Inflammatory macrophage treated with lipopolysaccharide for 1 hour (primary cell): Measurements from ENCODE around the gene MRS2.
A peak's percentile ranks its signal among the peaks of the same experiment; 100 is the strongest.
"Not testable (repeated sequence)": the region's sequence is repeated elsewhere in the genome, so short reads cannot be mapped to it uniquely, and the experiment has no call there.

Source experiments
- DNase-seq, 2 donors: peaks; one replicate each; pipeline ENCODE4 v3.0.0-alpha.2; 2020 to 2022

MRS2 gene

DNA sequence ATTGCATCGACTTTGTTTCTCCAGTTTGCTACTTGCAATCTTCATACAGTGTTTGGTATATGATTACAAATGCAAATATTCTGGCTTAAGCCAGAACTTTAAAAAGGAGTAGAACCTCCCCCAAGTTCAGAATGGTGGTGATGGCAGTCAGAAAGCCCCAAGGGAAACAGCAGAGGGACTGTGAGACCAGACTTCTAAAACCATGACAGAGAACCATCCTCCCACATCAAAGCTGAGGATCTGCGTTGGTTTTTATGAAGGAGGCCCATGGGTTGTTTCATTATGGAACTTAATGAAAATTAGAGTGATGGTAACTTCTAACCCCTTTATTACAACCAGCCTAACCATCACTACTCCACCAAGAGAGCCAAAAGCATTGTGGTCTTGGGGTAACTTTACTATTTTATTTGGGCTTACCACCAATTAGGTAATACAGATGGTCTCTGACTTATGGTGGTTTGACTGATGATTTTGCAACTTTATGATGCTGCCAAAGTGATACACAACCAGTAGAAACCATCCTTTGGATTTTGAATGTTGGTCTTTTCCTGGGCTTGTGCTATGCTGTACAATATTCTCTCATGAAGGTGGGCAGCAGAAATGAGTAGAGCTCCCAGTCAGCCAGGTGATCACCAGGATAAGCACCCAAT lies 10.9 kb upstream of the MRS2 start:
- DNase-seq, result no peak

- peak; percentile 20 to 52 for DNase-seq
Measured at GRCh38 chr6:24394061-24394779, 8.5 kb upstream of the MRS2 start.

DNA sequence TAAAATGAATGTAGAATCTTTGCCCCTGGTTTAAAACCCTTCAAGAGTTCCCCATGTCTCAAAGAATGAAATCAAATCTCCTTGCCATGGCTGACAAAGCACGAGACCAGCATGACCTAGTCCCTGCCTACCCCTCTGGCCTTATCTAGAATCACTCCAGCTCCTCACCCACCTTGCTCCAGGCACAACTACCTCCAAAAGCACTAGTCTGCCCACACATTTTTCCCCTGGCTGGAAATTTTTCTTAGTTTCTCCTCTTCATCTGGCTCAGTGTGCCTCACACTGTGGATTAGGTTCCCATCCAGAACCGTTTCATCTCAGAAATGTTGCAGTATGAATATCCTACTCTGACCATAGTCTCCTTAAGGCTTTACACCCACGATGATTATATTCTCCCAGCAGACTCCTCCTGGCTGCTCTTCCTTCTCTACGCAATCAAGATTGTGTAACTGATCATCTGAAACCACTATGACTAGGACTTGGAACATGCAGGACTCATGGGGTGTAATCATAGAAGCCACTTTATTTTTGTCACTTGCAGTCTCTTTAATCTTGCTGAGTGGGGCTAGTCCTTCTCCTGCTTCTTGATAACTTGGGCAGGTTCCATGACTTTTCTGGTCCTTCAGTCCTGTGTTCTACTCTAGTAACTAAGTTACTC lies 7.8 kb upstream of the MRS2 start:
- DNase-seq, result peak; percentile 87 to 95

DNA sequence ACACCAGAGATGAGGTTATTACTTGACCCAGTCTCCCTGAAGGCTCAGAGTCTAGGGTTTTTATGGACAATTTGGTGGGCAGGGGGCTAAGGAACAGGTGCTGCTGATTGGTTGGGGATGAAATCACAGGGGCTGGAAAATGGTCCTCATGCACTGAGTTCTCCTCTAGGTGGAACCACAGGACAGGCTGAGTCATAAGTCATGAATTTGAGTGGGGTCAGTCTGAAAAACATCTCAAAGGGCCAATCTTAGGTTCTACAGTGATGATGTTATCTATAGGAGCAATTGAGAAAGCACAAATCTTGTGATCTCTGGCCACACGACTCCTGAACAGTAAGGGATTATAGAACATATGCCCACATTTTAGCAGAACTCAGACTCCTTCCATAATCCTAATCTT lies 5.9 kb upstream of the MRS2 start:
- peak in 1 of 2 donors; percentile 45 for DNase-seq

- no peak for DNase-seq
Measured at GRCh38 chr6:24397631-24398030, 5.1 kb upstream of the MRS2 start.

- DNase-seq, result not testable (repeated sequence)
Measured at GRCh38 chr6:24400045-24401039, 2.4 kb upstream of the MRS2 start.

DNA sequence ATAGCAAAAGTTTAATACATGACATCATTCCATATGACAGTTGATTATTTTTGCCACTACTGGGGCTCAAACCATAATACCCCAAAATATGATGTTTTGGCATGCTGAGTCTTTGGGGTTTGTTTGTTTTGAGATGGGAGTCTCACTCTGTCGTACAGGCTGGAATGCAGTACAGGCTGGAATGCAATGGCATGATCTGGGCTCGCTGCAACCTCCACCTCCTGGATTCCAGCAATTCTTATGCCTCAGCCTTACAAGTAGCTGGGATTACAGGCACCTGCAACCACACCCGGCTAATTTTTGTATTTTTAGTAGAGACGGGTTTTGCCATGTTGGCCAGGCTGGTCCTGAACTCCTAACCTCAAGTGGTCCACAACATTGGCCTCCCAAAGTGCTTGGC lies 1.3 kb upstream of the MRS2 start:
- no peak for DNase-seq

DNA sequence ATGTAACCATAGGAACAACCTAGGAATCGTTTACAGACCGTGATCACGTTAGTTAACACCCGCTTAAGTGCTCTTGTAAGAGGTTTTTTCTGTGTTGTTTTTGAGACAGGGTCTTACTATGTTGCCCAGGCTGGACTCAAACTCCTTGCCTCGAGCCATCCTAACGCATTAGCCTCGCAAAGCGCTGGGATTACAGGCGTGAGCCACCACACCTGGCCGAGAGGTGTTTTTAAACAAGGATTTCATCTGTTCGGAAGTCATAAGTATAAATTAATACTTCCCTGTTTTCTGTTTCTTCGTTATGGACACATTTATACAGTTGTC lies 727 bp downstream of the MRS2 start:
- no peak for DNase-seq

- DNase-seq, result no peak
Measured at GRCh38 chr6:24405262-24405661, 2.5 kb downstream of the MRS2 start.

DNA sequence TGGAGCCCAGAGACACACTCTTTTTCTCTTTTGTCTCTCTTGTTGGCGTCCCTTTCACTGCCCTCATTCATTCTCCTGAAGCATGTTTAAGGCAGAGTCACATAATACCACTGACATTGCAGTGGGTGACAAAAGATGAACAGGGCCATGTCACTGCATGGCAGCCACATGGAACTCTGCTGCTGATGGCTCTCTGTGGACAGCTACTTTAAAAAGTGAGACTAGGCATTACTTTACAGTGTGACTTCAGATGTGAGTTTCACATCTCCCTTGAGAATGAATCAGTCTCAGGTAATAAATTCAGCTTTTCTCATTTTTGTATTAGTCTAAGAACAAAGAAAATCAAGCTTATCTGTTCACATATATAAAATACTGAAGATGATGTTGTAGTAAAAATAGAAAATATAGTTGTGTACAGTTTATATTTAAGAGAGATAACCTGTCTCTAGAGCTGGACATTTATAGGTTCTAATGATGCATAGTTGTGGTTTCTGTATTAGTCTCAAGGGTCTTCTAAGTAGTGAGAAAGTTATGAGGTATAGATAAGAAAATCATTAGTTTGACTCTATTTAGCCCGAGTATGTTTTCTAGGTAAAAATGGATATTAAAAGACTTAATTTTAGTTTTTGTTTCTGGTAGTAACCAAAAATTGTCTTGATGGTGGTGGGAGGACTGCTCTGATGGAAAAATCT lies 6.1 kb downstream of the MRS2 start:
- no peak for DNase-seq

DNA sequence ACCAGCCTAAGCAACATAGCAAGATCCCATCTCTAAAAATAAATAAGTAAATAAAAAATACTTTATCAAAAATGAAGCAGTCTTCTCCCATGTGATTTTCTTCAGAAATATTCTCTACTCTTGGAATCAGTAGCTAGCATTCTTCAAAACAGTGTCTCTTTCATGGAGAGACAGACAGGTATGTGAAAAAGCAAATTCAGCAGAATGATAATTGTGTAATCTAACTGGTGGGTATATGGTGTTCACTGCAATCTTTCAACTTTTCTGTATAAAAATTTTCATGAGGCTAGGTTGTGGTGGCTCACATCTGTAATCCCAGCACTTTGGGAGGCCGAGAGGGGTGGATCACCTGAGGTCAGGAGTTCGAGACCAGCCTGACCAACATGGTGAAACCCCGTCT lies 7.9 kb downstream of the MRS2 start:
- no peak for DNase-seq

DNA sequence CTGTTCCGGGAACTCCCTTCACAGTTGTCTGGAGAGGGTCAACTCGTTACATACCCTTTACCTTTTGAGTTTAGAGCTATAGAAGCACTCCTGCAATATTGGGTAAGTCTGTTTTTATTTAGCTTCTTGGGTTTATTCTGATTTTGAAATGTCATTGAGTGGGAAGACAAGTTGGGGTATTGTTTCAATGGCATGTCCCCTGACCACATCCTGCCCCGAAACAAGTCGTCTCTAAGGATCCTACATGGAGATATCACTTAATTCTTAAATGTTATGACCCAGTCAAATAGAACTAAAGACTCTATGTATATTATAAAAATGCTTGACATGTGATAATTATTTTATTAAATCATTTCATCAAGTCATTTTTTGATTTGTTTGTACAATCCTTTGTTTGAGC lies 9.6 kb downstream of the MRS2 start:
- DNase-seq, result no peak

GRCh38 chr6:24414531-24414930 lies 11.8 kb downstream of the MRS2 start:
- not testable (repeated sequence) for DNase-seq

DNA sequence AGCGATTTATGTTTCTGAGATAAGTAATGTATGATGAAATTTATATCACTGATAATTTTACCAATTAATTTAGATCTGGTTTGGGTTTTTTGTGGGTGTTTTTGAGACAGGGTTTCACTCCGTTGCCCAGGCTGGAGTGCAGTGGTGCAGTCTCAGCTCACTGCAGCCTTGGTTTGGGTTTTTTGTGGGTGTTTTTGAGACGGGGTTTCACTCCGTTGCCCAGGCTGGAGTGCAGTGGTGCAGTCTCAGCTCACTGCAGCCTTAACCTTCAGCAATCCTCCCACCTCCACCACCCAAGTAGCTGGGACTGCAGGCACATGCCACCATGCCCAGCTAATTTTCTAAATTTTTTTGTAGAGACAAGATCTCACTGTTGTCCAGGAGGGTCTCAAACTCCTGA lies 13.0 kb downstream of the MRS2 start:
- DNase-seq, result no peak

DNA sequence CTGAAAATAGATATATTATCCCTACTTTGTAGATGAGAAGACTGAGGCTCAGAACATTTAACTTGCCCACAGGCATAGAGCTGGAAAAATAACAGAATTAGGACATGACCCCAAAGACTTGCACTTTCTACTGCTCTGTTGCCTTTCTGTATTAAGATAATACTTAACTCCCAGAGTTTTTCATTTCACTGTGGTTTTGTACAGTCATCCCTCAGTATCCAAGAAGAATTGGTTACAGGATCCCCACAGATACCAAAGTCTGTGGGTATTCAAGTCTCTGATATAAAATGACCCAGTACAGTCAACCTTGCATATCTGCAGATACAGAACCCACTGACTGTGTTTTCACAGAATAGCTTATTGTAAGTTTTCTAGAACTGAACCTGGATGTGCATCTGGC lies 16.8 kb downstream of the MRS2 start:
- DNase-seq, result no peak

DNA sequence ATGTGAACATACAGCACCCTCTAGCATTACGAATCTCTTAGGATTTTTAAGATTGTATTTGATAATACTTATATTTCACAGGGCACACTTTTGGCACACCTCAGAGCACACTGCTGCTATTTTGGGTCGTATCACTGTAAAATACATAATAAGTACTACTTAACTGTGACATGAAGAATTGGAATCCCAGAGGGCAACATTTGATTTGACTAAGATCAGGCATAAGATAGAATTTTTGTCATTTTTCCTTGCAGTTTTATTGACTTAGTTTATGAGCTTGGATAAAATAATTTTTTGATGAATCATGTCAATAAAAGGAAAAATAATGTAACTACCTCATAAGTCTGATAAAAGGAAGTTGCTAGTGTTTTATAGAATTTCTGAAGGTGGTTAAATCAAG lies 22.4 kb downstream of the MRS2 start:
- DNase-seq, result no peak

- DNase-seq, result no peak
Measured at GRCh38 chr6:24426729-24427446, 24.2 kb downstream of the MRS2 start.

DNA sequence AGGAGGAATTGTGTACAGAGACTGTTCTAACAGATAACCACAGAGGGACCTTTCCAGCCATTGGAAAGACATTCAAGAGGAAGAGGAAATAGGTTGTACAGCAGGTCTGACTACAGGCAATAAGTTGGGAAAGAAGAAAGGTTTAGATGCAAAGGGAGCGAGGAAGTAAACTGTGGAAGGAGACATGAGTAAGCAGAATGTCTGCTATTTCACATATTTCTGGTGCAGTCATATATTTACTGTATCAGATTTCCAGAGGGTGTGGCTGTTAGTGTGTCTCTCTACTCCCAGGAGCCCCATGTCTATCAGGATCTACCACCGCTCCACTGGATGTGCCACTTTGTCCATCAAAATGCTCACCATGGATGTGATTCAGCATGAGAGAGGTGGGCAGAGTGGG lies 25.9 kb downstream of the MRS2 start:
- DNase-seq, result peak in 1 of 2 donors; percentile 16

- peak in 1 of 2 donors; percentile 18 for DNase-seq
Measured at GRCh38 chr6:24429146-24429545, 26.4 kb downstream of the MRS2 start.

GRCh38 chr6:24430086-24430485 lies 27.4 kb downstream of the MRS2 start:
- no peak for DNase-seq

GRCh38 chr6:24431045-24431451 lies 28.3 kb downstream of the MRS2 start:
- DNase-seq, result peak; percentile 29 to 77

DNA sequence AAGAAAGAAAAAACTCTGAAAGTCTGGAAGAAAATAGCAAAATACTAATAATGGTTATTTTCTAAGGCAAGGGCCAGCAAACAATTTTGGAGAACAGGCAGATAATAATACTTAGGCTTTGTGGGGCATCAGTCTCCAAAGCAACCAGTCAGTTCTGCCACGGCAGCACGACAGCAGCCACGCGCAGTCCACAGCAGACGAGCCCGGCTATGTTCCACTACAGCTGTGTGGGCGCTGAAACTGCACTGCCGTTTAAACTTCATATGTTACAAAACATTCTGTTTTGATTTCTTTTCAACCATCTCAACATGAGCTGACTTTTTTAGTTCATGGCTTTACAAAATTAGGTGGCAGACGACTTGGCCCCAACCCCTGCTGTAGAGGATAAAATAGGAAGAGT lies 29.9 kb downstream of the MRS2 start:
- no peak for DNase-seq
